ENCODE results near the gene ID3. TPM values are rescaled to one million over a fixed set of nuclear protein-coding genes. Genes with fewer than 3 reads are reported as not detected.
A peak's percentile ranks its signal among the peaks of the same experiment; 100 is the strongest.

ID3 gene
- total RNA-seq, 1 donor from 2014 or later = 242 TPM

- peaks cover 40% of the 10 kb centered on the region for H3K4me1 ChIP-seq
- H3K27ac ChIP-seq = peak overlapping the region; percentile 94
- ATAC-seq (peak; percentile 84), DNase-seq (peak; percentile 93)
- intact Hi-C loops (cut with DNase I) = loop anchor here (5.0 kb wide), 1 partner anchor 78 kb away; no protein-coding TSS in a partner anchor
- no peak for TF ChIP-seq CTCF (IDR thresholded peaks at IDR 0.05)
- H3K4me3 ChIP-seq = peak overlapping the region; percentile 76
- H3K9me3 ChIP-seq = no peaks in the 10 kb centered on the region
- H3K36me3 ChIP-seq = peaks cover 10% of the 10 kb centered on the region
- no peaks in the 10 kb centered on the region for H3K27me3 ChIP-seq
Observed at GRCh38 chr1:23554481-23555269, 4.6 kb downstream of the ID3 start.

DNA sequence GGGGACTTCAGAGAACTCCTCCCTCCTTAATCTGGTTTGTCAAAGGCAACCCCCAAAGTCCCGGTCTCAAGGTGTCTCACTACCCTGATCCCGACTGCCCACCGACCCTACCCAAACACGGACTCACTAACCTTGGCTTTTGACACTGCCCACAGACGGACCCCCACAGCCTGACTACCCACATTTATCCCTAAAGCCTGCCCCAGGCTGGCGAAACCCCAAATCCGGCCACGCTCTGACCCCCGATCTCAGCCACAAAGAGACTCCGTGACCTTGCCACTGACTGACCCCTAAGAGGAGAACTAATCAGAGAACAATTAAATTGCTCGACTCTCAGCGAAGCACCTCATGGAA lies 5.2 kb downstream of the ID3 start:
- Histone ChIP-seq H3K27ac (peak overlapping the region; percentile 93), H3K4me3 (peak overlapping the region; percentile 76), H3K9me3 (no peaks in the 10 kb centered on the region), H3K4me1 (peaks cover 42% of the 10 kb centered on the region), H3K27me3 (no peaks in the 10 kb centered on the region), H3K36me3 (peaks cover 10% of the 10 kb centered on the region)
- TF ChIP-seq CTCF (IDR thresholded peaks at IDR 0.05) = no peak
- DNase-seq (no peak), ATAC-seq (no peak)
- intact Hi-C loops (cut with DNase I) = no loop called here

DNA sequence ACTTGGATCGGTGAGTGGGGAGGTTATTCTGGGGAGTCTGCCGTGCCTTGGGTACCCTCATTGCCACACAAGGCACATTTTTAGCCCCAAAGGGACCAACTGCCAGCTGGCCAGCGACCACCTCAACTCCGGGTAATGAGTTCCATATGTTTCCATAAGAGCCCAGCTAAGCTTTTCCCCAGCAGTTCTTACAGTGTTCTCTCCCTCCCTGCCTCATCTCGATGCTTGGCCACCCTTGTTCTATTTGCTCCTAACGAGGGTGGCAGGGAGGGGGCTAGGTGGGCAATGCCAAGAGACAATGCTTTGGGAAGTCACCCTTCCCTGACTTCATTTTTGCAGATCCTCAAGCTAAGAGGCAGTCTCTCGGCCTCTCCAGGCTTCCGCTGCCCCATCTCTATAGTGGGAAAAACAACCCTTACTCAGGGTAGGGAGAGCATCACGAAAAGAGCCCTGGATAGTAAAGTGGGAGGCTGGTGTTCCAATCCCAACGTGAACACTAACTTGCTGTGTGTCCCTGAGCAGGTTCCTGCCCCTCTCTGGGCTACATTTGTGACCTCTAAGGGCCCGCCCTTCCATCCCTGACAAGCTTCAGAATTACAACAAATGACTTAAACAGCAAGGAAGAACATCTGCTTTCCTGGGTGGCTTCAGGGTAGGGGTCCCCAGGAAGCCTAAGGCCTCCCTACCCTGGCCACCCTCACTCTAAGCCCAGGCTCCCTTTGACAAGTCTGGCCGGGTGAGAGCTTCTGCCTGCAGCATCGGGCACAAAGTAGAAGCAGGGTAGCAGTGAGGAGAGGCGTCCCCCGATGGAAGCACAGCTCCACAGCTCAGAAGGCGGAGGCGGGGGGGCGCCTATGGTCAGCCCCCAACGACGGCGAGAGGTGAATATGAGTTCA lies 5.8 kb downstream of the ID3 start:
- DNase-seq = no peak

GRCh38 chr1:23551849-23552248 lies 7.5 kb downstream of the ID3 start:
- ATAC-seq = no peak
- Histone ChIP-seq H3K27me3 (no peaks in the 10 kb centered on the region), H3K36me3 (no peaks in the 10 kb centered on the region), H3K4me1 (peaks cover 54% of the 10 kb centered on the region), H3K4me3 (no peak overlapping the region), H3K27ac (no peak overlapping the region), H3K9me3 (no peaks in the 10 kb centered on the region)
- intact Hi-C loops (cut with DNase I) = no loop called here
- no peak for DNase-seq
- TF ChIP-seq CTCF (IDR thresholded peaks at IDR 0.05) = no peak

More for the DNA sequence above, 5.8 kb downstream of the ID3 start:
- intact Hi-C loops (cut with DNase I) = no loop called here
- no peak for ATAC-seq
- peak overlapping the region; percentile 76 for H3K4me3 ChIP-seq
- H3K4me1 ChIP-seq = peaks cover 48% of the 10 kb centered on the region
- TF ChIP-seq CTCF (IDR thresholded peaks at IDR 0.05) = no peak
- peaks cover 10% of the 10 kb centered on the region for H3K36me3 ChIP-seq
- H3K9me3 ChIP-seq = no peaks in the 10 kb centered on the region
- H3K27ac ChIP-seq = peak overlapping the region; percentile 93
- no peaks in the 10 kb centered on the region for H3K27me3 ChIP-seq

DNA sequence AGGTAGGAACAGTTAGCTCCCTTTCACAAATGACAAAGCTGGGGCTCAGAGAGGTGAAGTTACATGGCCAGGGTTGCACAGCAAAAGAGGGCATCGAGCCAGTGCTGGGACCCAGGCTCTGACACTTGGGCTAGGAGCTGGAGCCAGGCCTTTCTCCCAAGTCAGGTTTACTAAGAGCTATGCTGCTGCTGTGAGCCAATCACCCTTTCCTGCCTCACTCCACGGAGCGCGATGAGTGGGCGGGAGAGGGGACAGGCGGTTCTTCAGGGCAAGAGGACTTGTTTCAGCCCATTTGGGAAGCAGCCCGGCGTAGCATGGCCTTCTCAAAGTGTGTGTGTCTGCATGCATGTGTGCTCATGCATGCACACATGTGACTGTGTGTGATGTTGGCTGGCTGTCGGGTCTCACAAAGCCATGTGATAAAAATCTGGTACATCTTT lies 10.6 kb downstream of the ID3 start:
- Histone ChIP-seq H3K4me3 (no peak overlapping the region), H3K4me1 (peaks cover 33% of the 10 kb centered on the region), H3K36me3 (no peaks in the 10 kb centered on the region), H3K27me3 (no peaks in the 10 kb centered on the region), H3K27ac (peak overlapping the region; percentile 63), H3K9me3 (no peaks in the 10 kb centered on the region)
- intact Hi-C loops (cut with DNase I) = no loop called here
- TF ChIP-seq CTCF (IDR thresholded peaks at IDR 0.05) = no peak
- ATAC-seq = peak; percentile 61
- DNase-seq = peak; percentile 79
